Keratinocyte (primary cell): ENCODE measurements around the gene TJP2.

Experiments
- CTCF ChIP-seq, 3 experiments: IDR thresholded peaks in 1 of 3; conservative IDR thresholded peaks in 1 of 3; optimal IDR thresholded peaks in 1 of 3; 2 replicates in 2 of 3; 3 replicates in 1 of 3; pipeline versions ENCODE3 to v1.5.1; 2011; ENCODE audit warnings: low read length in 3 of 3, mild to moderate bottlenecking in 3 of 3, moderate library complexity in 2 of 3, control low read depth in 1 of 3, inconsistent platforms in 1 of 3; ENCODE audit not compliant: insufficient read depth in 2 of 3; ENCODE audit errors: extremely low read depth in 1 of 3
- EZH2 ChIP-seq: IDR thresholded peaks from one replicate; pipeline ENCODE4 v1.6.1; 2012; ENCODE audit warnings: inconsistent platforms, mild to moderate bottlenecking, low read length, moderate library complexity

DNA sequence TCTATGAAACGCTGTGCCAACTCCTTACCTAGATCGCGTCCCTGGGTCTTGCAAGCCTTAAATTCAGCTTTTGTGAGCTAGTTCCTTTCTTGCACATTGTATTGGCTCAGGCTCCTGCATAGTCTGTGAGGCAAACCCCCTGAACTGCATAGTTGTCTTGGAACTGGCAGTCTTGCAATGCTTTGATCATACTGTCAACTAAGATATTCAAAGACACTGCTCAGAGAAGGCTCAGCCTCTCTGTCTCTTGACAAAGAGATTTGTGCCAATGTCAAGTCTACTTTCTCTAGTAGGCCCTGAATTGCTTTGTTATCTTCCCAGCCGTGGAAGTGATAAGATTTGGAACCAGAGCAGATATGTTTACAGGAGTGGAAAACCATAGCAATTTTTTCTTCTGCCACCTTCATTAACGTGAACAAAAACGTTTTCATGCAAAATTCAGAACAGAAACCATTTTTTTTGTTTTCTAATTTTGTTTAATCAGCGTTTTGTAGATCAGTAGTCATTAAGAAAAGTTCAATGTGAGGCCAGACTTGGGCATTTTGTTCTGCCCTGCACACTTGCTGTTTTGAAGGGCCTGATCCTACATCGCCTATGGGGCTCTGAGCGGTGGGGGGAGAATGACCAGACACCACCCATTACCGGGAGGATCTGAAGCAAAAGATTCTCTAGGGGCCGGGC lies 123.4 kb downstream of the TJP2 start:
- TF ChIP-seq CTCF (optimal IDR thresholded peaks at IDR 0.05 in 1 of 3, IDR thresholded peaks at IDR 0.05 in 1 of 3, conservative IDR thresholded peaks at IDR 0.05 in 1 of 3; ENCODE audit: extremely low read depth in 1 of 3, insufficient read depth in 2 of 3, low read length in 3 of 3) (no peak), EZH2 (no peak)
